Uterus (tissue), 4 donors: ENCODE data around the gene GANC. TPM values are rescaled to one million over a fixed set of nuclear protein-coding genes. Genes with fewer than 3 reads are reported as not detected.

Experiments used
- DNase-seq, 2 donors: peaks; one replicate each; pipeline ENCODE4 v3.0.0-alpha.2; 2019 to 2020
- H3K27ac ChIP-seq, 2 donors: fragments of 200-600 bp; sonication (generic); 1 replicate in 1 of 2; 2 replicates in 1 of 2; pipeline ENCODE4 v1.5.1; 2016 to 2018
- H3K27me3 ChIP-seq, 2 donors: fragments of 200-600 bp; sonication (generic); one replicate each; pipeline ENCODE4 v1.5.1; 2018 to 2019; ENCODE audit warnings: control low read depth in 1 of 2
- H3K36me3 ChIP-seq, 2 donors: fragments of 200-600 bp; sonication (generic); one replicate each; pipeline ENCODE4 v1.5.1; 2019; ENCODE audit warnings: control low read depth in 1 of 2
- H3K4me1 ChIP-seq, 2 donors: fragments of 200-600 bp; sonication (generic); one replicate each; pipeline ENCODE4 v1.5.1; 2018 to 2019; ENCODE audit warnings: control low read depth in 1 of 2
- H3K4me3 ChIP-seq, 2 donors: fragments of 200-600 bp; sonication (generic); 1 replicate in 1 of 2; 2 replicates in 1 of 2; pipeline ENCODE4 v1.5.1; 2018 to 2019; ENCODE audit warnings: mild to moderate bottlenecking in 1 of 2
- H3K9me3 ChIP-seq, 2 donors: fragments of 200-600 bp; sonication (generic); one replicate each; pipeline ENCODE4 v1.5.1; 2019; ENCODE audit warnings: control low read depth in 1 of 2
- CTCF ChIP-seq, 4 experiments: fragments of 200-600 bp in 2 of 4; fragments of 450-650 bp in 2 of 4; sonication (generic) in 2 of 4; IDR thresholded peaks; one replicate each; pipeline ENCODE4 v1.5.1; 2016 to 2019; ENCODE audit warnings: antibody characterized with exemption in 4 of 4, mild to moderate bottlenecking in 2 of 4, moderate library complexity in 1 of 4
- POLR2A ChIP-seq, 2 donors: fragments of 450-650 bp; IDR thresholded peaks; one replicate each; pipeline ENCODE4 v1.6.1; 2016; ENCODE audit warnings: antibody characterized with exemption in 2 of 2, mild to moderate bottlenecking in 1 of 2, moderate library complexity in 1 of 2
- intact Hi-C: fragments of 100-400 bp; cut with DNase I; formaldehyde crosslinking; loops from one replicate; pipeline ENCODE4 v1.15.1; 2023; ENCODE audit warnings: low total_unique reads
- total RNA-seq, 4 donors: library from RNA; depleted of rRNA in 3 of 4; stranded (reverse); fragments of >200 nt in 3 of 4; gene quantifications; one replicate each; pipeline versions ENCODE4 v1.1.0 to v1.2.4, GENCODE V29; 2014 to 2023
- donor health status: DM: yes; HTN: yes; CAD: no.

The GANC gene
- total RNA-seq, 4 donors from 2014 or later = 11.8 to 48.9 (median 41.3) TPM

GRCh38 chr15:42232606-42233005 lies 40.4 kb upstream of the GANC start:
- no peak for DNase-seq
- Histone ChIP-seq H3K4me3 (no peak overlapping the region), H3K27me3 (no peaks in the 10 kb centered on the region), H3K36me3 (no peaks in the 10 kb centered on the region), H3K27ac (no peak overlapping the region), H3K4me1 (no peaks in the 10 kb centered on the region), H3K9me3 (no peaks in the 10 kb centered on the region)
- intact Hi-C loops = no loop called here
- TF ChIP-seq POLR2A (IDR thresholded peaks at IDR 0.05) (no peak), CTCF (IDR thresholded peaks at IDR 0.05) (no peak)

- no peaks in the 10 kb centered on the region for H3K4me1 ChIP-seq
- H3K4me3 ChIP-seq = no peak overlapping the region
- intact Hi-C loops = no loop called here
- no peaks in the 10 kb centered on the region for H3K9me3 ChIP-seq
- H3K27ac ChIP-seq = no peak overlapping the region
- TF ChIP-seq POLR2A (IDR thresholded peaks at IDR 0.05) = no peak
- no peak for TF ChIP-seq CTCF (IDR thresholded peaks at IDR 0.05)
- no peaks in the 10 kb centered on the region for H3K27me3 ChIP-seq
- no peak for DNase-seq
- peaks cover 0 to 2% of the 10 kb centered on the region in 2 donors for H3K36me3 ChIP-seq
Observed at GRCh38 chr15:42233107-42233506, 39.9 kb upstream of the GANC start.

GRCh38 chr15:42239528-42240182 lies 33.3 kb upstream of the GANC start:
- Histone ChIP-seq H3K27me3 (no peaks in the 10 kb centered on the region), H3K4me3 (no peak overlapping the region), H3K4me1 (no peaks in the 10 kb centered on the region), H3K27ac (no peak overlapping the region), H3K9me3 (no peaks in the 10 kb centered on the region), H3K36me3 (peaks cover 0 to 2% of the 10 kb centered on the region in 2 donors)
- intact Hi-C loops = no loop called here
- TF ChIP-seq CTCF (IDR thresholded peaks at IDR 0.05) (no peak), POLR2A (IDR thresholded peaks at IDR 0.05) (no peak)
- no peak for DNase-seq

DNA sequence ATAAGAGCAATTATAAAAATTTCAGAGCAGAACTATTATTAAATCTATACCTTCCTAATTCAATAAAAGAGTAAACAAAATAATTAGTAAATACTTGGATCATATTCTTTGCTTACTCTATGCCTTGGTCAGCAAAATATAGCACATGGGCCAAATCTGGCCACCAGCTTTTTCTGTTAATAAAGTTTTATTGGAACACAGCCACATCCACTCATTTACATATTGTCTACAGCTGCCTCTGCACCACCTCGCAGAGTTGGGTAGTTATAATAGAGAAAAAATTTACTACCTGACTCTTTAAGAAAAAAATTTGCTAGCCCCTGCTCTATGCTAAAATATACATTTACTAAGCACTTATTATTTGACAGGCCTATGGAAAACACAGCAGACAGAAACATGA lies 32.2 kb upstream of the GANC start:
- no peak for TF ChIP-seq CTCF (IDR thresholded peaks at IDR 0.05)
- TF ChIP-seq POLR2A (IDR thresholded peaks at IDR 0.05) = no peak
- Histone ChIP-seq H3K27ac (no peak overlapping the region), H3K4me1 (no peaks in the 10 kb centered on the region), H3K9me3 (no peaks in the 10 kb centered on the region), H3K4me3 (no peak overlapping the region), H3K27me3 (no peaks in the 10 kb centered on the region), H3K36me3 (peaks cover 0 to 2% of the 10 kb centered on the region in 2 donors)
- intact Hi-C loops = no loop called here
- DNase-seq = no peak

- Histone ChIP-seq H3K27ac (no peak overlapping the region), H3K4me3 (no peak overlapping the region), H3K4me1 (no peaks in the 10 kb centered on the region), H3K27me3 (no peaks in the 10 kb centered on the region), H3K9me3 (no peaks in the 10 kb centered on the region), H3K36me3 (no peaks in the 10 kb centered on the region)
- TF ChIP-seq CTCF (IDR thresholded peaks at IDR 0.05) (no peak), POLR2A (IDR thresholded peaks at IDR 0.05) (no peak)
- intact Hi-C loops = no loop called here
- DNase-seq = no peak
Observed at GRCh38 chr15:42253300-42253699, 19.7 kb upstream of the GANC start.
